DMS53 treated with DMSO at 0.1 percent for 48 hours (cell line): Measurements from ENCODE around the gene KCNK5.

Experiments
- DNase-seq: peaks from one replicate; lab custom pipeline; 2025; ENCODE audit not compliant: unreplicated experiment; lab: John Stamatoyannopoulos, UW

KCNK5 gene

GRCh38 chr6:39243809-39244208 is 14.5 kb upstream of the KCNK5 start:
- no peak for DNase-seq

- no peak for DNase-seq
Measured at GRCh38 chr6:39240155-39240757, 11.0 kb upstream of the KCNK5 start.

- no peak for DNase-seq
Measured at GRCh38 chr6:39239527-39240154, 10.4 kb upstream of the KCNK5 start.

- no peak for DNase-seq
Measured at GRCh38 chr6:39236742-39237141, 7.5 kb upstream of the KCNK5 start.

- no peak for DNase-seq
Measured at GRCh38 chr6:39233333-39233732, 4.1 kb upstream of the KCNK5 start.

GRCh38 chr6:39231521-39232243 is 2.4 kb upstream of the KCNK5 start:
- DNase-seq = no peak

GRCh38 chr6:39230654-39231035 is 1.4 kb upstream of the KCNK5 start:
- no peak for DNase-seq

- no peak for DNase-seq
Measured at GRCh38 chr6:39228111-39228971, 934 bp downstream of the KCNK5 start.

GRCh38 chr6:39227476-39227875 is 1.8 kb downstream of the KCNK5 start:
- DNase-seq = no peak

- no peak for DNase-seq
Measured at GRCh38 chr6:39226639-39227329, 2.5 kb downstream of the KCNK5 start.

- DNase-seq = no peak
Measured at GRCh38 chr6:39225946-39226437, 3.3 kb downstream of the KCNK5 start.

- DNase-seq = no peak
Measured at GRCh38 chr6:39225543-39225942, 3.7 kb downstream of the KCNK5 start.

GRCh38 chr6:39224523-39225182 is 4.6 kb downstream of the KCNK5 start:
- DNase-seq = no peak

GRCh38 chr6:39224011-39224410 is 5.3 kb downstream of the KCNK5 start:
- peak; percentile 11 for DNase-seq

GRCh38 chr6:39223555-39223954 is 5.7 kb downstream of the KCNK5 start:
- DNase-seq = no peak

GRCh38 chr6:39223061-39223460 is 6.2 kb downstream of the KCNK5 start:
- no peak for DNase-seq

GRCh38 chr6:39221779-39222641 is 7.3 kb downstream of the KCNK5 start:
- DNase-seq = no peak

GRCh38 chr6:39221115-39221514 is 8.2 kb downstream of the KCNK5 start:
- no peak for DNase-seq

- no peak for DNase-seq
Measured at GRCh38 chr6:39218868-39219567, 10.3 kb downstream of the KCNK5 start.
